ENCODE results near the gene LILRB1.
"Not testable (repeated sequence)": the region's sequence is repeated elsewhere in the genome, so short reads cannot be mapped to it uniquely, and the experiment has no call there.

LILRB1 gene

DNA sequence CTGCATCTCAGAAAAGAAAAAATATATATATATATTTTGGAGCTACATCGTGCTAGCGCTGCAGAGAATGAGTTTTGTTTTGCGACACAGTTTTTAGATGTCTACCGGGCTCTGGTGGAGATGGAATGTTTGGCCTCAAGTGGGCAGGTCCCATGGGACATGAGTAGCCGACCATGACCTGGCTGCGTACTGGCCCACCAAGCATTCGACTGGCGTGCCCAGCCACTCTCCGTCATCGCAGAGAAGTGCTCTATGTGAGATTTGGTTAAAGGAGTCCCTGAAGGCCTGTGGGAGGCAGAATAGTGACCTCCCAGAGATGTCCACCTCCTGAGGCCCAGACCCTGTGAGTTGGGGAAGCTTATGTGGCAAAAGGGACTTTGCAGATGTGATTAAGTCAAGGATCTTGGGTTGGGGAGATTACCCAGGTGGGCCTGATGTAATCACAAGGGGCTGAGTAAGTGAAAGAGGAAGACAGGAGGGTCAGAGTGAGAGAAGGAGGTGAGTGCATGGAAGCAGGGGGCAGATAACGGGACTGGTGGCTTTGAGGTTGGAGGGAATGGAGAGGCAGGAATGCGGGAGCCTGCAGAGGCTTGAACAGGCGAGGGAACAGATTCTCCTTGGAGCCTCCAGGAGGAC is 31.7 kb downstream of the LILRB1 start:
- no peak for DNase-seq (ENCODE audit: low spot score)

DNA sequence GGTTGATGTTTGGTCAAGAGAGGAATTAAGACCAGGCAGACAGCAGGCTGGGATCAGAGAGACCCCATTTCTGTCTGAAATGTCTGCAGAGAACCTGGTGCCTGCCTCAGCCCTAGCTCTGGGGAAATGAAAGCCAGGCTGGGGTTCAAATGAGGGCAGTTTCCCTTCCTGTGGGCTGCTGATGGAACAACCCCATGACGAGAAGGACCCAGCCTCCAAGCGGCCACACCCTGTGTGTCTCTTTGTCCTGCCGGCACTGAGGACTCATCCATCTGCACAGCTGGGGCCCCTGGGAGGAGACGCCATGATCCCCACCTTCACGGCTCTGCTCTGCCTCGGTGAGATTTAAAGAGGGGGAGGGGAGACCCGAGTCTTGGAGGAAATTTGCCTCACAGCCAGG is 32.4 kb downstream of the LILRB1 start, which contains the start of gene LILRB4:
Gene LILRB4 (plus strand): TSS at position 256 of the 400 bp plus-strand sequence. CDS start 49 bp downstream, at position 305.
- no peak for DNase-seq (ENCODE audit: low spot score)

DNA sequence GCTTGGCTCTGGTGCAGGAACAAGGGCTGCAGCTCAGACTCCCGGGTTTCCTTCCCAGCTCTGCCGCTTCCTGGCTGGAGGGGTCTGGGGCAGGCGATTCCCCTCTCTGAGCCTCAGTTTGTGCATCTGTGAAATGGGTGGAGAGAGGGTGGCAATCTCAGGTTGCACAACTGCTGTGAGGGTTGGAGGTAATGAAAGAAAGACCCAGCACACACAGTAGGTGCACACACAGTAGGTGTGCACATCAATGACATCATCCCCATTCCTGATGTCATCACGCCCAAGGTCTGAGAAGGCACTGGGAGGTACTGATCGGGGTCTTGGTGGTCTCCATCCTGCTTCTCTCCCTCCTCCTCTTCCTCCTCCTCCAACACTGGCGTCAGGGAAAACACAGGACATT is 35.2 kb downstream of the LILRB1 start:
- DNase-seq (ENCODE audit: low spot score) = no peak

DNA sequence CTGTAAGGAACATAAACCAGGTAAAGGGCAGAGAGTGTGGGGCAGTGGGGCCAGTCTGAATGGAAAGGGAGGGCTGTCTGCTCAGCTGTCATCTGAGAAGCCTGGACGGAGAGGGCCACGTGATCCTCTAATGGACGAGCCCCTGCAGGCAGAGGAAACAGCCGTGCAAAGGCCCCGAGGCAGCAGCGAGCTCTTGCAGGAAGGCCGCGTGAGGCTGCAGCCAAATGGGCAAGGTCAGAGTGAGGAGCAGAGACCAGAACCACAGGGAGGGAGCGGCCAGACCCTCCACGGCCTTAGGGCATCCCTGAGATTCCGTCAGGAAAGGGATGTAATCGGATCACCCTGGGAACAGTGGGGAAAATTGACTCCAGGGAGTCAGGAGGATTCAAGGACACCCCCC is 36.9 kb downstream of the LILRB1 start:
- DNase-seq (ENCODE audit: low spot score) = no peak

DNA sequence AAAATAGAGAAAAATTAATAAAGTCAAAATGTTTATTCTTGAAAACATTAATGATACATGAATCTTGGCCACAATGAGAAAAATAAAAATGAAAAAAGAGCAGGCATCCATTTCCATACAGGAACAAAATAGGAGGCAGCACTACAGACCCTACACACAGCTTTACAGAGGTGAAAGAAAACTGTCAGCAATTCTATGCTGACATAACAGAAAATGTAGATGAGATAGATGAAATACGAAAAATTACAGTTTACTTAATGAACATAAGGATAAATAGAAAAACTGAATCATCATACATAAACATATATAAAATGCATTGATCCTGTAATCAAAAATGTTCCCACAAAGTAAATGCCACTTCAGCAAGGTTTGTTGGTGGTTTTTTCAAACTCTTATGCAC is 38.1 kb downstream of the LILRB1 start:
- no peak for DNase-seq (ENCODE audit: low spot score)

DNA sequence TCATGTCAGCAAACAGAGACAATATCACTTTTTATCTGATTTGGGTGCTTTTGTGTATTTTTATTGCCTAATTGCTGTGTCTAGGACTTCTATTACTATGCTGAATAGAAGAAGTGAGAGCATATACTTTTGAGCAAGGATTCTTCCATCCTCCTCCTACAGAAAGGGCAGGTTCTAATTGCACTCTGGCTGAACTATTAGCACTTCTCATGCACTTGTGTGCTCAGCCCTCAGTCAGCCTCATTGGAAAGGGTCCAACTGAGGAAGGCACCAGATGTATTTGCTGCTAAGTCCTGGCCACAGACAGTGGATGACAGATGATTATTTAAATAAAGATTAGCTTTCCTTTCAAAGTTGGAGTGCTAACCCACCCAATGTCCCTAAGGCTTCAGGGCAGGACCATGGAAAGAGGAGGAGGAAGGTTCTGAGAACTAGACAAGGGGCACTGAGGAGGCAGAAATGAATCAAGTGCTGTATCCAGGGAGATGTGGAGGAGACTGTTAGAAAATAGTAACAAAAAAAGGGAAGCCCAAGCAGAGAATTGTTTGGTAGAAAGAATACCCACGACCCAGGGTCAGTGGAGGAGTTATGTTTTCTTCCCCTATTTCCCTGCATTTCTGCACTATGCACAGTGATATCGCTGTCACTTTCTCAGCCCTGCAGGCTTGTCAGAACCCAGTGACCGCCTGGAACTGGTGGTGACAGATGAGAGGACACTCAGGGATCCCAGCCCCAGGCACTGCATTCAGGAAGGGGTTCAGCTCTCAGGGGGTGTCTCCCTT is 40.5 kb downstream of the LILRB1 start:
- DNase-seq (ENCODE audit: low spot score) = no peak

DNA sequence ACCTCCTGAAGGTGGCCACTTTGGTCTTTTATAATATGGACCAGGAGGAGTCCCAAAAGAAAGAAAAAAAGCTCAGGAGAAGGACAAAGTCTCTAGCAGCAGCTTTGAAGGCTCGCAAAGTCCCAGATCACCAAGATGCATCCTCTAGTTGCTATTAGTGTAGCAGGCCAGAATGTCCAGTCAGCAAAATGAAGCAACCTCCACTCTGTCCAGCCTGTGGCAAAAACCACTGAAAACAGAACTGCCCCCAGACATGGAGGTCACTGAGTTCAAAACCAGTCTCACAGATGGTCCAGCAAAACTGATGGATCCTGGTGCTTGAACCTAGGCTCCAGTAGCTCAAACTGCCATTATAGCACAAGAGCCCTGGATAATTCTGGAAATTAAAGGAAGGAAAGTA is 42.9 kb downstream of the LILRB1 start:
- DNase-seq (ENCODE audit: low spot score) = no peak

DNA sequence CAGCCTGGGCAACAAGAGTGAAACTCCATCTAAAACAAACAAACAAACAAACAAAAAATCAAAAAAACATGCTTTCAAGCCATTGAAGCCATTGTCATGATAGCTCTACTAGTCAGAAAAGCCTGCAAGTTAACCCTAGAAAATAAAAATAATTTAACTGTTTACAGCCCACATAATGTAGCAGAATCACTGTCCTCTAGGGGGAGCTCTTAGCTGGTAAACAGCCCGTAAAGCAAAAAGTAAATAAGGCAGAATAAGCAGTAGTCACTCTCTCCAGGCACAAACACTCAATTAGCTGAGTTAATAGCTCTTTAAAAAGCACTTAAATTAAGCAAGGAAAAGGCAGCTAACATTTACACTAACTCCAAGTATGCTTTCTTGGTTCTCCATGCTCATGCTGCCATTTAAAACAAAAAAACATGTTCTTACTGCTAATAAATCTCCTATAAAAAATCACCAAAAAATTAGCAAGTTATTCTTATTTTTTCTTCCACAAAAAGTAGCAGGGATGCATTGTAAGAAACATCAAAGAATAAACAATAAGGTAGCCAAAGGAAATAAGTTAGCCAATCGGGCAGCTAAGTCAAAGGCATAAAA is 43.8 kb downstream of the LILRB1 start:
- peak; percentile 31 for DNase-seq (ENCODE audit: low spot score)

DNA sequence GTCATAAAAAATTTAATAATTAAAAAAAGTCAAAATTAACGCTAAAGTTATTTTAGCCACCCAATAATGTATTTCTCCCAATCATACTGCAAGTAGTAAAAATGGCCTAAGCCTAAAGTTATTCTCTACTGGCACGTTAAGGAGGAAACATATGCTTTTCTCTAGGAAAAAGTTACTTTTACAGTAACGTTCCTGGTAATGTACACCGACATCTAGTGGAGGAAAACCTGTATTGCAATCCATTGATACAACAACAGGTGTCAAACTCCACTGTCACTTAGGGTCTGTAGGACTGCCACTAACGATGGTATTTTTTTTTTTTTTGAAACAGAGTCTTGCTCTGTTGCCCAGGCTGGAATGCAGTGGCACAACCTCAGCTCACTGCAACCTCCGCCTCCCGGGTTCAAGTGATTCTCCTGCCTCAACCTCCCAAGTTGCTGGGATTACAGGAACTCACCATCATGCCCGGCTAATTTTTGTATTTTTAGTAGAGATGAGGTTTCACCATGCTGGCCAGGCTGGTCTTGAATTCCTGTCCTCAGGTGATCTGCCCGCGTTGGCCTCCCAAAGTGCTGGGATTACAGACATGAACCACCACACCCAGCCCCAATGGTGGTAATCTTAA is 46.0 kb downstream of the LILRB1 start:
- DNase-seq (ENCODE audit: low spot score) = peak; percentile 67

DNA sequence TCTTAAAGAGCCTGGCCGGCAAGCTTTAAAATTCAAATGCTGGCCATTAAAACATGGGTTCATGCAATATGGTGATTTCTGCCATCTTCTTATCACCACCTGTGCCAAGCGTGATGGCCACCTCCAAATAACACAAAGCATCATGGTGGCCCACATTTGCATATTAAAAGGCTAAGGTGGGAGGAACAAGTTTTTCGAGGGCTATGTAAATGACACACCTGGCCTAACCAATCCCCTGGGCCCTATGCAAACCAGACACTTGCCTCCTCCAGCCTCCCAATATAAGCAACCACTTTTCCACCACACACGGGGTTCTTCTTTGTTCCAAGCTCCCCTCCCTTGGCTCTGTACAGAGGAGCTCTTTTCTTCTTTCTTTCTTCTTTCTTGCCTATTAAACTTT is 46.9 kb downstream of the LILRB1 start:
- DNase-seq (ENCODE audit: low spot score) = no peak

DNA sequence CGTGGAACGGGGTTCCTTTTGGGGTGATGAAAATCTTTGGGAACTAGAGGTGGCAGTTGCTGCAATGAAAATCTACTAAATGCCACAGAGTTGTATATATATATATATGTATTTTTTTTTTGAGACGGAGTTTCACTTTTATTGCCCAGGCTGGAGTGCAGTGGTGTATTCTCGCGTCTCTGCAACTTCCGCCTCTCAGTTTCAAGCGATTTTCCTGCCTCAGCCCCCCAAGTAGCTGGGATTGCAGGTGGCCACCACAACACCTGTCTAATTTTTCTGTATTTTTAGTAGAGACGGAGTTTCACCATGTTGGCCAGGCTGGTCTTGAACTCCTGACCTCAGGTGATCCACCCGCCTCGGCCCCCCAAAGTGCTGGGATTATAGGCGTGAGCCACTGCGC is 51.3 kb downstream of the LILRB1 start:
- DNase-seq (ENCODE audit: low spot score) = not testable (repeated sequence)

DNA sequence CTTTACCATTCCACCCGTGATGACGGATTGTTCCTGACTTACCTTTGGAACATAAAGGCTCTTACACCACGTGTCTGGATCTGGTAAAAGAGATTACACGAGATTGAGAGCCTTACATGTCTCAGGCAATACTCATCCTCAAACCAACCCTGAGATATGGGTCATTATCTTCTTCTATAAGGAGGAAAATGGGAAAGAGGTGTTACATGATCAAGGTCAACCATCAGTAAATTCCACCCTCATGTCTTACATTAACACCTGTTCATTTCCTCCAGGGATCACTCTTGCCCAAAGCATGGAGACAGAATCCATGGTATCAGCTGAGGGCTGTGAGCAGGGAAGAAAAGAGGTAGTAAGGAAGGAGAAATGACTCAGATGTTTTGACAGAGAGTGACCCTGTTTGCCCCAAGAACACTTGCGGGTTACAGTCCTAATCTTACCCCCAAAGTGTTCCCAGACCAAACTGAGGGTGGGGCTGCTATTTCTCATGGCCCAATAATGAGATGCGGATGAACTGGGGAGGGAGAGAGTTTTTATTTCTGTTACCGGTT is 52.1 kb downstream of the LILRB1 start:
- no peak for DNase-seq (ENCODE audit: low spot score)

DNA sequence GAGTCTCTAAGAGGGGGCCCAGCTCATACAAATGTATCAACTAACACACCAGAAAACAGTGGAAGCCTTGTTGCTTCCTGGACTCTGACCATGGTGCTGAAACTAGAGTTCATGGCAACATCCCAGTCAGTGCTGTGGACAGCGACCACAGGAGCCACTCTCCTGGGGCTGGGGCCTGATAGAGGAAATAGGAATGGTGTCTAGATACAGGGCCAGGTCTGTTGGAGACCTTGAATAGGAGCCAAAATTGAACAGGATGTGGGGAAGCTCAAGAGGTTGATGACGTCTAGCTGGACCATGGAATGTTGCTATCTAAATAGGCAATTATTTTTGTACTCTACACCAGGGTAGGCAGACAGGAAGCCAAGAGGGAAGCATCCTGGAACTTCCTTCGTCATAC is 54.2 kb downstream of the LILRB1 start:
- no peak for DNase-seq (ENCODE audit: low spot score)

Measured in GM03348 (cell line).